Activated T-helper 1 cell treated with anti-CD3 and anti-CD28 coated beads, Interleukin-12 subunit alpha, Interleukin-12 subunit beta, Interleukin-2, Interleukin-4 antibody, amounts not matched to agents 30 ng/mL and 10 ng/mL and 1 ng/mL, durations not matched to agents 14 hours and 24 hours and 36 hours (primary cell): ENCODE results near the gene ANKMY1. TPM values are rescaled to one million over a fixed set of nuclear protein-coding genes. Genes with fewer than 3 reads are reported as not detected.

Experiments used
- DNase-seq: peaks from one replicate; pipeline ENCODE4 v3.0.0; 2021; ENCODE audit warnings: low spot score
- H3K27ac Mint-ChIP-seq: one replicate; pipeline ENCODE4 v1.8.0; 2021; ENCODE audit warnings: mild to moderate bottlenecking, mixed read lengths
- H3K27me3 Mint-ChIP-seq: one replicate; pipeline ENCODE4 v1.8.0; 2022; ENCODE audit warnings: mild to moderate bottlenecking, moderate library complexity, mixed read lengths; ENCODE audit not compliant: insufficient read depth
- H3K36me3 Mint-ChIP-seq: one replicate; pipeline ENCODE4 v1.8.0; 2021; ENCODE audit warnings: low read depth, mixed read lengths
- H3K4me1 Mint-ChIP-seq: one replicate; pipeline ENCODE4 v1.8.0; 2021; ENCODE audit warnings: low read depth, mixed read lengths
- H3K4me3 Mint-ChIP-seq: one replicate; pipeline ENCODE4 v1.8.0; 2021; ENCODE audit warnings: mild to moderate bottlenecking, moderate library complexity, mixed read lengths
- H3K9me3 Mint-ChIP-seq: one replicate; pipeline ENCODE4 v1.8.0; 2021; ENCODE audit warnings: mixed read lengths
- intact Hi-C: fragments of 100-400 bp; cut with micrococcal nuclease; formaldehyde crosslinking; loops from one replicate; pipeline ENCODE4 v1.15.1; 2024
- total RNA-seq: library from RNA; stranded (reverse); gene quantifications from 2 replicates; pipeline ENCODE4 v1.2.3, GENCODE V29; 2022

ANKMY1 gene
- total RNA-seq, 1 donor from 2014 or later, result 21.9 TPM

DNA sequence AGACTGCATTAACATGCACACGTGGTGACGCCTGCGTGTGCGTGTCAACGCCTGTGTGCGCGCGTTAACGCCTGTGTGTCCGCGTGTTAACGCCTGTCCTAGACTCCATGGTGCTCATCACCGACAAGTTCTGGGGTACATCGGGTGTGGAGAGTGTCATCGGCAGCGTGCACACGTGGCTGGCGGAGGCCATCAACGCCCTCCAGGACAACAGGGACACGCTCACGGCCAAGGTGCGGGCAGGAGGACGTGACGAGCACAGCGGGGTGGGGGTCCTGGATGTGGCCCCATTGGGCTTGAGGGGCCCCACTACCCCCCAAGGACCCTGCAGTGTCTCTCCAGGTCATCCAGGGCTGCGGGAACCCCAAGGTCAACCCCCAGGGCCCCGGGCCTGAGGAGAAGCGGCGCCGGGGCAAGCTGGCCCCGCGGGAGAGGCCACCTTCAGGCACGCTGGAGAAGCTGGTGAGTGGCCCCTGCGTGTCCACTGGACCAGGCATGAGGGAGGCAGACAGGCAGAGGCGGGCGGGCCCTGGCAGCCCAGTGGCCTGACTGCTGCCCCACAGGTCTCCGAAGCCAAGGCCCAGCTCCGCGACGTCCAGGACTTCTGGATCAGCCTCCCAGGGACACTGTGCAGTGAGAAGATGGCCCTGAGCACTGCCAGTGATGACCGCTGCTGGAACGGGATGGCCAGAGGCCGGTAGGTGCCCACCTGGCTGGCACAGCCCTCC, 93.1 kb downstream of the ANKMY1 start:
- Mint-ChIP-seq H3K36me3 (no peaks in the 10 kb centered on the region), H3K4me1 (no peaks in the 10 kb centered on the region), H3K9me3 (no peaks in the 10 kb centered on the region), H3K27me3 (no peaks in the 10 kb centered on the region), H3K4me3 (no peak overlapping the region), H3K27ac (no peak overlapping the region)
- intact Hi-C loops, result no loop called here
- no peak for DNase-seq

DNA sequence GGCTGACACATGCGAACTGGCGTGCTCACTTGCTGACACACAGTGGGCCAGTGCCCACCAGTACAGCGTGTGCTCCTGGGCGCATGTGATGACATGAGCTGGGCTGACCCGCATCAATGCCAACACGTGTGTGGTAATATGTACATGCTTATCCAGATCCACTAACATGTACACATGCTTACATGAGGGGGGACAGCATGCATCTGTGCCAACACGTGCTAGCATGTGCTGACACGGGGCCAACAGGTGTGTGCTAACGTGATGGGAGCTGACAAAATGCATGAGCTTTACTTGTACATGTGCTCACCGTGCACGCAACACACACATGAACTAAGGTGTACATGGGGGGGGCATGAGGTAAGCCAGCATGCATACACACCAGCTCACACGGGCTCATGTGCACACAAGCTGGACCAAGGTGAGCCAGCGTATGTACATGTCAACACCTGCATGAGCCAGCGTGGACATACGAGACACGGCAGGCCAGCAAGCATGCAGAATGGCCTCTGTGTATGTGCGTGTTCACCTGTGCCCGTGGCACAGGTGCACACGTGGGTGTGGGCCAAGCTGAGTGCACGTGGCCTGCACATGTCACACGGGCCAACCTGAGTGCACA, 93.8 kb downstream of the ANKMY1 start:
- Mint-ChIP-seq H3K27ac (no peak overlapping the region), H3K36me3 (no peaks in the 10 kb centered on the region), H3K4me3 (no peak overlapping the region), H3K27me3 (no peaks in the 10 kb centered on the region), H3K9me3 (no peaks in the 10 kb centered on the region), H3K4me1 (no peaks in the 10 kb centered on the region)
- no peak for DNase-seq
- intact Hi-C loops, result no loop called here

DNA sequence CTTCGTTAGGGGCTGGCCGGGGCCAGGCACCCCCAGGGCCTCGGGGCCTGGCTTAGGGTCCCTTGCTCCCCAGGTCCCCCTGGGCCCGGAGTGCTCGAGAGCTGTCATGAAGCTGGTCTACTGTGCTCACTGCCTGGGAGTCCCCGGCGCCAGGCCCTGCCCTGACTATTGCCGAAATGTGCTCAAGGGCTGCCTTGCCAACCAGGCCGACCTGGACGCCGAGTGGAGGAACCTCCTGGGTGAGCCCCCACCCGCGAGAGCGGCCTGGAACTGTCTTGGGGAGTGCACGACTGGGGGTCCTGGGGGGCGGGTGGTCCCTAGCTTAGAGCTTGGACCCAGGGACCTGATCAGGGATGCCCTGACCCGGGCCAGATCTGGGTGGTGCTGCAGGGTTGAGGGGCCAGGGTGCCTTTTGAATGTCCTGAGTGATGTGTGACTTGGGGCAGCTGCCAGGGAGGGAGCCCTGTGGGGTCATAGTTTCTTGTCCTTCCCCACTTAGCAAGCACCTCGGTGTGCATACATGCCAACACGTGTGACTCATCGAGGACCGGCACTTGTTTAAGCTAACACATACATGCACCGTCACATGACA, 94.4 kb downstream of the ANKMY1 start:
- H3K27ac Mint-ChIP-seq, result no peak overlapping the region
- no peaks in the 10 kb centered on the region for H3K4me1 Mint-ChIP-seq
- no peaks in the 10 kb centered on the region for H3K9me3 Mint-ChIP-seq

DNA sequence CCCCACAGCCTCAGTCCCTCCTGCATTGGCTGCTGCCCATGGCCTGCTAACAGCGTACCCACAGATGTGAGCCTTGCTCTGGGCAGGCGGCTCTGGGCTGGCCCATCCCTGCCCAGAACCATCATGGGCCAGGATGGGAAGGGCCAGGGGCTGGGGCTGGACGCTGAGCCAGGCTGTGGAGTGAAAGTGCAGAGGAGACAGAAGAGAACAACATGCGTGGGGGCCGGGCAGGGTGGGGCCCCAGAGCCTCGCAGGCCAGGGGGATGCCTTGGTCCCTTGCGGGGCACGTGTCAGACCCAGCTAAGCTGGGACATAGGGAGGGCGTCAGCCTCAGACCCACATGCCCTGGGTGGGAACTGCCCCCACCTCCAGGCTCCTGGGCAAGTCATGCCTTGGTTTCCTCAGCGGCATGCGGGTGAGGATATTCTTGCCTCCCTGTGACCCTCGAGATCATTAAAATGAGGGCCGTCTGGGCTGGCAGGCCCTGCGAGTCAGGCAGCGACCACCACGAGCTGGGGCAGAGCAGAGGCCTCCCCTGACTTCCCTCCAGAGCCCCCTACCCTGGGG, 95.0 kb downstream of the ANKMY1 start:
- intact Hi-C loops, result no loop called here
- no peak for DNase-seq
- Mint-ChIP-seq H3K27me3 (no peaks in the 10 kb centered on the region), H3K9me3 (no peaks in the 10 kb centered on the region), H3K4me3 (no peak overlapping the region), H3K36me3 (no peaks in the 10 kb centered on the region), H3K4me1 (no peaks in the 10 kb centered on the region), H3K27ac (no peak overlapping the region)

More for the DNA sequence above, 94.4 kb downstream of the ANKMY1 start:
- intact Hi-C loops, result no loop called here
- Mint-ChIP-seq H3K36me3 (no peaks in the 10 kb centered on the region), H3K27me3 (no peaks in the 10 kb centered on the region), H3K4me3 (no peak overlapping the region)
- no peak for DNase-seq

DNA sequence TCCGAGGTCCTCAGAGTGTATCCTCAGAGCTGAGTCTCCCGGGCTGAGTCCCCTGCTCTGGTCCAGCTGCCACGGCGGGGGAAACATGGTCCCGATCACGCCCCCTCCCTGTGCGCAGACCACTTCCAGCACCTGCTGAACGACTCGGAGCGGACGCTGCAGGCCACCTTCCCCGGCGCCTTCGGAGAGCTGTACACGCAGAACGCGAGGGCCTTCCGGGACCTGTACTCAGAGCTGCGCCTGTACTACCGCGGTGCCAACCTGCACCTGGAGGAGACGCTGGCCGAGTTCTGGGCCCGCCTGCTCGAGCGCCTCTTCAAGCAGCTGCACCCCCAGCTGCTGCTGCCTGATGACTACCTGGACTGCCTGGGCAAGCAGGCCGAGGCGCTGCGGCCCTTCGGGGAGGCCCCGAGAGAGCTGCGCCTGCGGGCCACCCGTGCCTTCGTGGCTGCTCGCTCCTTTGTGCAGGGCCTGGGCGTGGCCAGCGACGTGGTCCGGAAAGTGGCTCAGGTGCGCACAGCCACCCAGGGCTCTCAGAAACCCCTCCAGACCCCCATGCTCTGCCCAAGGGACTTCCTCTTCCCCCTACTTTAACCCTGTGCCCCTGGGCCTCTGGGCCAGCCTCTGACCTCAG, 95.6 kb downstream of the ANKMY1 start:
- Mint-ChIP-seq H3K27me3 (peaks cover 2% of the 10 kb centered on the region), H3K27ac (no peak overlapping the region), H3K4me3 (no peak overlapping the region), H3K36me3 (no peaks in the 10 kb centered on the region), H3K4me1 (no peaks in the 10 kb centered on the region), H3K9me3 (no peaks in the 10 kb centered on the region)
- no peak for DNase-seq
- intact Hi-C loops, result no loop called here

DNA sequence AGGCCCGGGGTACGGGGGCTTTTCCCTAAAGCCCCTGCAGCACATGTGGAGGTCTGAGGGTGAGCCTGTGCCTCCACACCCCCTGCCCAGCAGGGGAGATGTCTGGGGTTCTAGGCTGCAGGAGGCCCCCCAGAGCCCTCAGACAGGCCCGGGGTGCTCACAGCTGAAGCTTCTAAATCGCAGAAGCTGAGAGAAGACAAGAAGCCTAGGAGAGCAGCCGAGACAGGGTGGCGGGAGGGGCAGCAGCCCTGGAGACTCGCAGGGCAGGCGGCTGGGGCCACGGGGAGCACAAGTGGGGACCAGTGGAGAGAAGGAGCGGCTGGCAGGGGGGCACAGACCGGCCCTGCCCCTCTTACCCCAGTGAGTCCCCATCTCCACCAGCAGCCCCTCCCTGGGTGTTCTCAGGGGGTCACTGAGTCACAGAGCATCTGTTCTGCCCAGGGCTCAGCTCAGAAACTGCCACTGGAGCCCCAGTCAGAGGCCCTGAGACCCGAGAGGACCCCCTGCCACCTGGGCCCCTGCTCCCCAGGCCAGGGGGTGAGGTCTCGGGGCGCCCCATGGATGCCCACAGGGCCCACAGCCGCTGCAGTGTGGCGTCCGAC, 96.2 kb downstream of the ANKMY1 start:
- Mint-ChIP-seq H3K9me3 (no peaks in the 10 kb centered on the region), H3K36me3 (no peaks in the 10 kb centered on the region), H3K27me3 (peaks cover 8% of the 10 kb centered on the region), H3K27ac (no peak overlapping the region), H3K4me3 (no peak overlapping the region), H3K4me1 (no peaks in the 10 kb centered on the region)
- DNase-seq, result no peak
- intact Hi-C loops, result no loop called here

DNA sequence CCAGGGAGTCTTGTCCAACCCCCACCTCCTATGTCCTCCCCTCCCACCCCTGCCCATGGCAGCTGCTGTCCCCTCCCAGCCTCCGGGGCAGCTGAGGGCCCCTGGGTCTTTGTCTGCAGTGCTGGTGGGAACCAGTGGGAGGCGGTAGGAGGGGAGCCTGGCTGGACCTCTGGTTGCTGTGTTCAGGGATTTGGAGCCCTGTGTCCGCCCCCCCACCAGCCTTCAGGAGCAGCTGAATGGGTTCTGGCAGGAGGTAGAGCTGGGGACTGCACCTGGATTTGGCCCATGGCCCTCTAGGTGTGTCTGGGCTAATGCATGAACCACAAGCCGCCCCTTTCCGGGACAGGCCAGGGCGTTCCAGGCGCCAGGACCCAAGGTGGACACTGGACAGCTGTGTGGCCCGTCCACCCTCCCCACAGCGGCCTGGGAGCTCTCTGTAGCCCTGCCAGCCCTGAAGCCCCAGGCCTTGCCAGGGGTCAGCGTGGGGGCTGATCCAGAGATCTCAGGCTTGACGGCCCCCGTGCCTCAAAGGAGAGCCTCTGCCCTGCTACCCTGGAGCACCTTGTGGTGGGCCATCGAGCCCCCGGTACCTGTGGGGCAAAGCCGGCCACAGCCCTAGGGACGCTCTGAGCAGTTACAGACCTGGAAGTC, 96.9 kb downstream of the ANKMY1 start:
- no peak for DNase-seq
- Mint-ChIP-seq H3K9me3 (no peaks in the 10 kb centered on the region), H3K27me3 (peaks cover 9% of the 10 kb centered on the region), H3K4me1 (no peaks in the 10 kb centered on the region), H3K36me3 (no peaks in the 10 kb centered on the region), H3K27ac (no peak overlapping the region), H3K4me3 (no peak overlapping the region)
- intact Hi-C loops, result no loop called here

DNA sequence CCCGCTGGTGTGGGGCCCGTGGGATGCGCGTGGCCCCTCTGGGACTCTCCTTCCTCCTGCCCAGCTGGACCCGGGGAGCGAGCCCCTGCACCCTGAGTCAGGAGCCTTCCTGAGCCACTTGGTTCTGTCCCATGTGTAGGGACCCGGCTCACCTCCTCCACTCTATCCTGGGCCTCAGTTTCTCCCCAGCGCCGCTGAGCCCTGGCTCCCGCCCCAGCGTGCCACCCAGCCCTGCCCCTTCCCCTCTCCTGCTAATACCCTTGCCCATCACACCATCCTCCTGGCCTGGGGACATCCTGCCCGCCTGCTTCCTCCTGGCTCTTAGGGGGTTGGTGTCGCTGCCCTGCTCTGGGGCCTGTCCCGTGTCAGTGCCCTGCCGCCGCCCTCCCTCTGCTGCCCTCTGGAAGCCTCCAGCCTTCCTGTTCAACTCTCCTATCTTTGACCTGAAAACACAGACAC, 97.5 kb downstream of the ANKMY1 start:
- Mint-ChIP-seq H3K27ac (no peak overlapping the region), H3K4me3 (no peak overlapping the region), H3K9me3 (no peaks in the 10 kb centered on the region), H3K36me3 (no peaks in the 10 kb centered on the region), H3K27me3 (peaks cover 9% of the 10 kb centered on the region), H3K4me1 (no peaks in the 10 kb centered on the region)
- intact Hi-C loops, result no loop called here
- DNase-seq, result no peak

DNA sequence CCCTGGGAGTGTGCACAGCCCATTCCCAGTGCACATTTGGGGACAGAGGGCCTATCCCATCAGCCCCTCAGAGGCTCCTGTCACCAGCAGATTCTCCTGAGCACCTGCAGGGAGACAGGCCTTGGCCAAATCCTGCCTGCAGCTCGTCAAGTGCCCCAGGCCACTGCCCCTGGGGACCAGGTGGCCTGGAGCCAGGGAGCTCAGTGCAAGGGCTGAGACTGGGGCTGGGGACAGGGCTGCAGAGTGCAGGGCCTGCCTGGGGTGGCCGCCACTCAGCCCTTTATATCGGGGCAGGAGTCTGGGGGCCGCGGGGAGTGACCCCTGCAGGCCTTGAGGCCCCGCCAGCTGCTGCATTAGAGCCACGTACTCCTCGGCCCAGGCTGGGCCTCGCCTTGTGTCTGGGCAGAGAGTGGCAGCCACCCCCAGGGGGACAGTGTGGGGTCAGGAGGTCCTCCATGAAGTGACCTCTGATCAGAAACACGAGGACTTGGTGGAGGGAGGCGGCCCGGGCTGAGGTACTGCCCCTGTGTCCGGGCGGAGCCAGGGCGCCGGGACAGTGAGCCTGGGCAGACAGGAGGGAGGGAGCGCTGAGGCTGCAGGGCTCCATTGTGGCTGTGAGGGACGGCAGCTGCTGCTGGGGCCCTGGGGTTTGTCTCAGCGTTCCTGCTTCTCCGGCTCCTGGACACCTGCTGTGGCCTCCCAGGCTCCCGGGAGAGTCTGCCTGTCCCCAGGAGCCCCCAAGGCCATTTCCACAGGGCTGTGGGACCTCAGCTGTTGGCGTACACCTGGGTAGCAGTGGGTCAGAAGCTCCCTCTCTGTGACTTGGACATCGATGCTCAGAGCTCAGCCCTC, 98.2 kb downstream of the ANKMY1 start:
- intact Hi-C loops, result no loop called here
- DNase-seq, result no peak
- no peaks in the 10 kb centered on the region for H3K9me3 Mint-ChIP-seq
- H3K27me3 Mint-ChIP-seq, result peaks cover 15% of the 10 kb centered on the region
- no peak overlapping the region for H3K27ac Mint-ChIP-seq
- no peaks in the 10 kb centered on the region for H3K4me1 Mint-ChIP-seq
- H3K4me3 Mint-ChIP-seq, result no peak overlapping the region
- no peaks in the 10 kb centered on the region for H3K36me3 Mint-ChIP-seq

DNA sequence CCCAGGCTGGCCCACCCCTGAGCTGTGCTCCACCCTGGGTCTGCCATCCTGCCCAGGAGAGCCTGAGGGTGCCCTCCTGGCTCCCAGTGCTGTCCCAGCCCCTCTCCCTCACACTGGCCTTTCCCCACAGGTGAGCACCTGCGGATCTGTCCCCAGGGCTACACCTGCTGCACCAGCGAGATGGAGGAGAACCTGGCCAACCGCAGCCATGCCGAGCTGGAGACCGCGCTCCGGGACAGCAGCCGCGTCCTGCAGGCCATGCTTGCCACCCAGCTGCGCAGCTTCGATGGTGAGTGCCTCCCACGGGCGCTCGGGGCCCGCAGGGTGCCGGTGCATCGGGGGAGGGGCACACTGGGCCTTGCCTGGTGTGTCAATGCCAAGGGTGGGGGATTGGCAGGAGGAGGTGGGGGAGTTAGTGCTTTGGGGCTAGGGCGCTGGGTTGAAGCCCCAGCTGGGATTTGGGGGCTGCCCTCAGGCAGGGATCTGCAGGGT, 98.8 kb downstream of the ANKMY1 start:
- Mint-ChIP-seq H3K27me3 (peaks cover 22% of the 10 kb centered on the region), H3K4me3 (no peak overlapping the region), H3K27ac (no peak overlapping the region), H3K4me1 (no peaks in the 10 kb centered on the region), H3K9me3 (no peaks in the 10 kb centered on the region), H3K36me3 (no peaks in the 10 kb centered on the region)
- no peak for DNase-seq
- intact Hi-C loops, result no loop called here

DNA sequence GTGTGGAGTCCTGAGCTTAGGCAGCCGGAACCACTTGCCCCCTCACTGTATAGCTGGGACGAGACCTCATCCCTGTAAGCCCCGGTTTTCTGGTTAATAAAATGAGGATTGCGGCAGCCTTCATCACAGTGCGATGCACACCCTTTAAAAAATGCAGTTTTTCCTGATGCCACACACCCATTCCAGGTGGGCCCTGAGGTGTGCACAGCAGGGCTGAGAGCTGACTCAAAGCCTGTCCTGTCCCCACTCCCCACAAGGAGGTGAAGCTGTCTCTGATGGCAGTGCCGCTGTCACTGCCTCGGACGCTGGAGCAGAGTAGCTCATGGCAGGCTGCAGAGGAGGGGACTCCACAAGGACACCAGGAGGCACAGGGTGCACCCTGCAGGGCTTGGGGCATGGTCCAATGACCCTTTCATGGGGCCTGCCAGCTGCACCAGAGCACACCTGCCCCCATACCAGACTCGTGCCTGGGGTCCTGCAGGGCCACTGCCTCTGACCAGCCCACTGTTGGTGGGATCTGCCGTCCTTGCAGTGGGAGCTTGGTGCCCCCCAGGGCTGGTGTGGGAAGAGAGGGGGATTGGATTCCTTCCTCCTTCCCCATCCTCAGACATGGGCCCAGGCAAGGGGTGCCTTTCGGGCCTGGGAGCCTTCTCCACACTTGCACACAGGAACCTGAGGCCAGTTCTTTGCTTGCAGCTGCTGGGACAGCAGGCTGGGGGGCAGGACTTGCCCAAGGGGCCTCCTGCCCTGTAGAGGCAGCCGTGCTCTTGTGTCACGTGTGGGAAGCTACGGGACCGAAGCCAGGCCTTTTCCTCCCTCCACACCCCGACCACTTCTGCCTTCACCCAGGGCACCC, 99.5 kb downstream of the ANKMY1 start:
- no peak for DNase-seq
- Mint-ChIP-seq H3K27me3 (peaks cover 23% of the 10 kb centered on the region), H3K36me3 (no peaks in the 10 kb centered on the region), H3K9me3 (no peaks in the 10 kb centered on the region), H3K4me3 (no peak overlapping the region), H3K27ac (no peak overlapping the region), H3K4me1 (no peaks in the 10 kb centered on the region)
- intact Hi-C loops, result no loop called here
